Fibroblast of skin of left quadriceps (primary cell): Measurements from ENCODE around the gene SCAP.

Experiments
- DNase-seq, 2 experiments: peaks; one replicate each; pipeline ENCODE4 v3.0.0-alpha.2; 2013; ENCODE audit warnings: low read depth in 2 of 2

SCAP gene

DNA sequence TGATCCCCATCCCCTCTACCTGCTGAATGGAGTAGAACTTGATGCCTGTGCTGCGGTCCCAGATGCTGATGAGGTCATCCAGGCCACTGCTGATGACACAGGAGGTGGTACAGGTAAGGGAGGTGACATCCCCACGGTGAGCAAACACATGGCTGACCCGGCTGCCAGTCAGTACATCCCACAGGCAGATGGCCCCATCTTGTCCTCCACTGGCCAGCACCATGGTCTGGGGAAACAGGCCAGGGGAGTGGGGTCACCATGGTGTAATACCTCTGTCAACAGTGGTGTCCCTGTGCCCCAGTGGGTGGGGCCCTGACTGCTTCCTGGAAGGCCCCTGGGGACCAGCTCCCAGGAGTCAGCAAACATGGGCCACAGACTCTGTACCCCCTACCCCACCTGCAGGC is 61.6 kb downstream of the SCAP start:
- DNase-seq = no peak

DNA sequence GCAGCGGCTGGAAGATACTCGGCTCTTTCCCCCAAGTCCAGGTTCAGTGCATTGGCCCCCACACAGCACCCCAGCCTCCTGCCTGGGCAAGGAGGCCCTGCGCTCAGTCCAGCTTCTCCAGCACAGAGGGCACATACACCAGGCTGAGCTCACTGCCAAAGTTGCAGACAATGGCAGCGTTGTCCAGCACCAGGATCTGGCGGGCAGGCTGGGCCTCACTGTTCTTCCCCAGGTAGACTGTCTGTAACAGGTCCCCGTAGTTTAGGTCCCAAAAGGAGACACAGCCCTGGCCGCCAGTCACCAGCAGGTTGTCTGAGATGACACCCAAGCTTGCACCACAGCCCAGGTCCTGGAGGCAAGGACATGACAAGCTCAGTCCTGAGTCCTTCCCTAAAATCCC is 62.0 kb downstream of the SCAP start:
- no peak for DNase-seq

DNA sequence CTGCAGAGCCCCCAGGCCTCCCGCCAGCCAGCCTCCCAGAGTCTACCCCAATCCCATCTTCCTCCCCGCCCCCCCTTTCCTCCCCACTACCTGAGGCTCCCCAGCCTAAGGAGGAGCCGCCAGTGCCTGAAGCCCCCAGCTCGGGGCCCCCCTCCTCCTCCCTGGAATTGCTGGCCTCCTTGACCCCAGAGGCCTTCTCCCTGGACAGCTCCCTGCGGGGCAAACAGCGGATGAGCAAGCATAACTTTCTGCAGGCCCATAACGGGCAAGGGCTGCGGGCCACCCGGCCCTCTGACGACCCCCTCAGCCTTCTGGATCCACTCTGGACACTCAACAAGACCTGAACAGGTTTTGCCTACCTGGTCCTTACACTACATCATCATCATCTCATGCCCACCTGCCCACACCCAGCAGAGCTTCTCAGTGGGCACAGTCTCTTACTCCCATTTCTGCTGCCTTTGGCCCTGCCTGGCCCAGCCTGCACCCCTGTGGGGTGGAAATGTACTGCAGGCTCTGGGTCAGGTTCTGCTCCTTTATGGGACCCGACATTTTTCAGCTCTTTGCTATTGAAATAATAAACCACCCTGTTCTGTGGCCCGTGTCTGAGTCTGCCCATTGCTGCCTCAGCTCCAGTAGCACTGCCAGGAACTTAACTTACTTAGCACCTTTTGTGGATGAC is 62.8 kb downstream of the SCAP start:
- DNase-seq = no peak

DNA sequence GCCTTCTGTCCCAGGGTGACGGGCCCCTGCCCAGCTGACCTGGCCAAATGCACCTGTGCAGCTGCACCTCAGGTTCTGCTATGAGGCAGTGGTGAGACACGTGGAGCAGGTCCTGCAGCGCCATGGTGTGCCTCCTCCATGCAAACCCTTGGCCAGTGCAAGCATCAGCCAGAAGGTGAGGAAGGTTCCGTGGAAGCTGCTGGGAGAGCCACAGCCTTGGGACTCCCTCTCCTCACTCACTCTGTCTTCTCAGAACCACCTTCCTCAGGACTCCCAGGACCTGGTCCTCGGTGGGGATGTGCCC is 63.3 kb downstream of the SCAP start:
- DNase-seq = no peak

DNA sequence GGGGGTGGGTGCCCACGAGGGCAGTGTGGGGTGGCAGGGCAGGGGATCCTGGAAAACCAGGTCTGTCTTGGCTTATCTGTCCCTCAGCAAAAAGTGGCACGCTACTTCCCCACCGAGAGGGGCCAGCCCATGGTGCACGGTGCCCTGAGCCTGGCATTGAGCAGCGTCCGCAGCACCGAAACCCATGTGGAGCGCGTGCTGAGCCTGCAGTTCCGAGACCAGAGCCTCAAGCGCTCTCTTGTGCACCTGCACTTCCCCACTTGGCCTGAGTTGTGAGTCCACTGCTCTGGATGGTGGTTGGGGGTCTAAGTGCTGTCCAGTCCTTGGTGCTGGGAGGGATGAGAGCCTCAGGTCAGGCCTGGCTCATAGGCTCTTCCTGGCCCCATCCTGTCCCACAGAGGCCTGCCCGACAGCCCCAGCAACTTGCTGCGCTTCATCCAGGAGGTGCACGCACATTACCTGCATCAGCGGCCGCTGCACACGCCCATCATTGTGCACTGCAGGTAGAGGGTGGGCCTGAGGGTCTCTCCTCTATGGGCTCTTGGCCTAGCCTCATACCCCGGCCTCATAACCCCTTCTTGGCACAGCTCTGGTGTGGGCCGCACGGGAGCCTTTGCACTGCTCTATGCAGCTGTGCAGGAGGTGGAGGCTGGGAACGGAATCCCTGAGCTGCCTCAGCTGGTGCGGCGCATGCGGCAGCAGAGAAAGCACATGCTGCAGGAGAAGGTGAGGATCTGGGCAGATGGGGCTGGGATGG is 63.9 kb downstream of the SCAP start:
- DNase-seq = no peak

DNA sequence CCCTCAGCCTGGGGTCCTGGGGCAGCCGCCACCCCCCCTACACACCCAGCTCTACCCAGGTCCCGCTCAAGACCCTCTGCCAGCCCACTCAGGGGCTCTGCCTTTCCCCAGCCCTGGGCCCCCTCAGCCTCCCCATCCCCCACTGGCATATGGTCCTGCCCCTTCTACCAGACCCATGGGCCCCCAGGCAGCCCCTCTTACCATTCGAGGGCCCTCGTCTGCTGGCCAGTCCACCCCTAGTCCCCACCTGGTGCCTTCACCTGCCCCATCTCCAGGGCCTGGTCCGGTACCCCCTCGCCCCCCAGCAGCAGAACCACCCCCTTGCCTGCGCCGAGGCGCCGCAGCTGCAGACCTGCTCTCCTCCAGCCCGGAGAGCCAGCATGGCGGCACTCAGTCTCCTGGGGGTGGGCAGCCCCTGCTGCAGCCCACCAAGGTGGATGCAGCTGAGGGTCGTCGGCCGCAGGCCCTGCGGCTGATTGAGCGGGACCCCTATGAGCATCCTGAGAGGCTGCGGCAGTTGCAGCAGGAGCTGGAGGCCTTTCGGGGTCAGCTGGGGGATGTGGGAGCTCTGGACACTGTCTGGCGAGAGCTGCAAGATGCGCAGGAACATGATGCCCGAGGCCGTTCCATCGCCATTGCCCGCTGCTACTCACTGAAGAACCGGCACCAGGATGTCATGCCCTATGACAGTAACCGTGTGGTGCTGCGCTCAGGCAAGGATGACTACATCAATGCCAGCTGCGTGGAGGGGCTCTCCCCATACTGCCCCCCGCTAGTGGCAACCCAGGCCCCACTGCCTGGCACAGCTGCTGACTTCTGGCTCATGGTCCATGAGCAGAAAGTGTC is 64.7 kb downstream of the SCAP start:
- no peak for DNase-seq

DNA sequence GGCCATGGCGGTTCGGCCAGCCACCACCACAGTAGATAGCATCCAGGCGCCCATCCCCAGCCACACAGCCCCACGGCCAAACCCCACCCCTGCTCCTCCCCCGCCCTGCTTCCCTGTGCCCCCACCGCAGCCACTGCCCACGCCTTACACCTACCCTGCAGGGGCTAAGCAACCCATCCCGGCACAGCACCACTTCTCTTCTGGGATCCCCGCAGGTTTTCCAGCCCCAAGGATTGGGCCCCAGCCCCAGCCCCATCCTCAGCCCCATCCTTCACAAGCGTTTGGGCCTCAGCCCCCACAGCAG is 65.4 kb downstream of the SCAP start:
- DNase-seq = no peak

DNA sequence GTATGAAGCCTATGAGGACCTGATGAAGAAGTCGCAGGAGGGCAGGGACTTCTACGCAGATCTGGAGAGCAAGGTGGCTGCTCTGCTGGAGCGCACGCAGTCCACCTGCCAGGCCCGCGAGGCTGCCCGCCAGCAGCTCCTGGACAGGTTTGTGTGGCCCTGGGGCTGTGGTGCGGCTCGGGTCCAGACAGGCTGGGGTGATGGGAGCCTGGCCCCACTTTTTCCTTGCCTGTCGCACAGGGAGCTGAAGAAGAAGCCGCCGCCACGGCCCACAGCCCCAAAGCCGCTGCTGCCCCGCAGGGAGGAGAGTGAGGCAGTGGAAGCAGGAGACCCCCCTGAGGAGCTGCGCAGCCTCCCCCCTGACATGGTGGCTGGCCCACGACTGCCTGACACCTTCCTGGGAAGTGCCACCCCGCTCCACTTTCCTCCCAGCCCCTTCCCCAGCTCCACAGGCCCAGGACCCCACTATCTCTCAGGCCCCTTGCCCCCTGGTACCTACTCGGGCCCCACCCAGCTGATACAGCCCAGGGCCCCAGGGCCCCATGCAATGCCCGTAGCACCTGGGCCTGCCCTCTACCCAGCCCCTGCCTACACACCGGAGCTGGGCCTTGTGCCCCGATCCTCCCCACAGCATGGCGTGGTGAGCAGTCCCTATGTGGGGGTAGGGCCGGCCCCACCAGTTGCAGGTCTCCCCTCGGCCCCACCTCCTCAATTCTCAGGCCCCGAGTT is 65.9 kb downstream of the SCAP start:
- no peak for DNase-seq

DNA sequence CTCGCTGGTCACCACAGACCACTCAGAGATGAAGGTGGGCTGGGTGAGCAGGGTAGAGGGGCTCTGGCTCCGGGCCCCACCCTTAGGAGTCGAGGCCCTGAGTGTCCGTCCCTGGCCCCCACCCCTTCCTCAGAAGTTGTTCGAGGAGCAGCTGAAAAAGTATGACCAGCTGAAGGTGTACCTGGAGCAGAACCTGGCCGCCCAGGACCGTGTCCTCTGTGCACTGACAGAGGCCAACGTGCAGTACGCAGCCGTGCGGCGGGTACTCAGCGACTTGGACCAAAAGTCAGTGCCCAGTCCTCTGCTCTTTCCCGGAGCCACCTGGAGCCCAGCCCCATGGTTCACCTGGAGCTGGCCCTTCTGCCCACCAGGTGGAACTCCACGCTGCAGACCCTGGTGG is 66.5 kb downstream of the SCAP start:
- no peak for DNase-seq

DNA sequence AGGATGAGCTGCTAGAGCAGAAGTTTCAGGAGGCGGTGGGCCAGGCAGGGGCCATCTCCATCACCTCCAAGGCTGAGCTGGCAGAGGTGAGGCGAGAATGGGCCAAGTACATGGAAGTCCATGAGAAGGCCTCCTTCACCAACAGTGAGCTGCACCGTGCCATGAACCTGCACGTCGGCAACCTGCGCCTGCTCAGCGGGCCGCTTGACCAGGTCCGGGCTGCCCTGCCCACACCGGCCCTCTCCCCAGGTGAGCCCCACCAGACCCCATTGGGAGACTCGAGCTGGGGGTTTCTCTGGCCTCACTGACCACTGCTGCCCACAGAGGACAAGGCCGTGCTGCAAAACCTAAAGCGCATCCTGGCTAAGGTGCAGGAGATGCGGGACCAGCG is 66.9 kb downstream of the SCAP start:
- DNase-seq = no peak

DNA sequence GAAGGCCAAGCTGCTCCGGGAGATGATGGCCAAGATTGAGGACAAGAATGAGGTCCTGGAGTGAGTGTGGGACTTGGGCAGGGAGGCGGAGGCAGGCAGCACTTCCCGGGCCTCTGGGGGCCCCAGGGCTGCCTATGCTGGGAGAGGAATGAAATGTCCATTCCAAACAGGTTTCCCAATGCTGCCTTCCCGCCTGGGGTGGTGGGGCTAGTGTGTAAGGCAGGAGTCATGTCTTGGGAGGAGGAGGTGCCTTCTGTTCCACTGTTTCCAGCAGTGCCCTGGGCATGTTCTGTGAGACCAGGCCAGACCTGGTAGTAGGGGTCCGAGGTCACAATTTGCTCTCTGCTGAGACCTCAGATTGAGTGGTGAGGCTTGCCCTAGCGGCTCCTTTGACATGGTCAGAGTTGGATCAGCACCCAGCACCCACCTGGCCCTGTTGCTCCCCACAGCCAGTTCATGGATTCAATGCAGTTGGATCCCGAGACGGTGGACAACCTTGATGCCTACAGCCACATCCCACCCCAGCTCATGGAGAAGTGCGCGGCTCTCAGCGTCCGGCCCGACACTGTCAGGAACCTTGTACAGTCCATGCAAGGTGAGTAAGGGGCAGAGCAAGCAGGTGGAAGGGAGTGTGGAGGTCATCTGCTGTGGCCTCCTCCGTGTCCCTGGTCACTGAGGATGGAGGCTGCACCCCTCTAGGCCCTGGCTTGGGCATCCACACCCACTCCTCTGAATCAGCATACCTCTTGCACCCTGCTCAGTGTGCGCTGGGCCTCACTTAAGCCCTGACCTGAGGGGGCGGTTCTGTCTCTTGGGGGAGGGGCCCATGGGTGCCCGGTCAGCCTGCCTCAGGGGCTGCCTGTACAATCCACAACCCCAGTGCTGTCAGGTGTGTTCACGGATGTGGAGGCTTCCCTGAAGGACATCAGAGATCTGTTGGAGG is 67.6 kb downstream of the SCAP start:
- no peak for DNase-seq

DNA sequence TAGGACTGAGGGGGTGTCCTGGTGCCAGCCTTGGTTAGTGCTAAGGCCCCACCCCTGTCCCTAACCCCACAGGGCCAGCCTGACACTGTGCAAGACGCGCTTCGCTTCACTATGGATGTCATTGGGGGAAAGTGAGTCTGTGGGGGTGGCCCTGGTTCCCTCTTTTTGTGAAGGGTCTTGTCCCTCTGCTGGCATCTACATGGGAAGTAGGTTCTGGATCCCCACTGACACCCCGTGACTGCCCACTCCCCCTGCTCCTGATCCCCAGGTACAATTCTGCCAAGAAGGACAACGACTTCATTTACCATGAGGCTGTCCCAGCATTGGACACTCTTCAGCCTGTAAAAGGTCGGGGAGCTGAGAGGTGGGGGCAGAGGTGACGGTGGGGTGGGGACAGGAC is 68.5 kb downstream of the SCAP start:
- no peak for DNase-seq

DNA sequence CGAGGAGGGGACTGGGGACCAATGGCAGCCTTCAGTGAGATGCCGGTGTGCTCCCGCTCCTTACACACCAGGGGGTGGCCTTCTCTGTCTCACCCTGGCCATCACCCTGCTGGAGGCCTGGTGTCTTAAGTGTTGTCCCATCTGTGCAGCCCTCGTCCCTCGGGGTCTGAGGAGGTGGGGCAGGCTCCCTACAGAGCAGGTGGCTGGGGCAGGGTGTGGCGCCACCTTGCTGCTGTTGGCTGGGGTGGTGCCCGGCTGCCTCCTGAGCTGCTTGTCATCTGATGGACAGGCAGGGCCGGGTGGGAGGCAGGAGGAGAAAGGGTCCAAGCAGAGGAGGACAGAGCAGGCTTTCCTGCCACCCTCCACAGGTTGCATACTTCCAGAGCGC is 69.0 kb downstream of the SCAP start:
- no peak for DNase-seq

DNA sequence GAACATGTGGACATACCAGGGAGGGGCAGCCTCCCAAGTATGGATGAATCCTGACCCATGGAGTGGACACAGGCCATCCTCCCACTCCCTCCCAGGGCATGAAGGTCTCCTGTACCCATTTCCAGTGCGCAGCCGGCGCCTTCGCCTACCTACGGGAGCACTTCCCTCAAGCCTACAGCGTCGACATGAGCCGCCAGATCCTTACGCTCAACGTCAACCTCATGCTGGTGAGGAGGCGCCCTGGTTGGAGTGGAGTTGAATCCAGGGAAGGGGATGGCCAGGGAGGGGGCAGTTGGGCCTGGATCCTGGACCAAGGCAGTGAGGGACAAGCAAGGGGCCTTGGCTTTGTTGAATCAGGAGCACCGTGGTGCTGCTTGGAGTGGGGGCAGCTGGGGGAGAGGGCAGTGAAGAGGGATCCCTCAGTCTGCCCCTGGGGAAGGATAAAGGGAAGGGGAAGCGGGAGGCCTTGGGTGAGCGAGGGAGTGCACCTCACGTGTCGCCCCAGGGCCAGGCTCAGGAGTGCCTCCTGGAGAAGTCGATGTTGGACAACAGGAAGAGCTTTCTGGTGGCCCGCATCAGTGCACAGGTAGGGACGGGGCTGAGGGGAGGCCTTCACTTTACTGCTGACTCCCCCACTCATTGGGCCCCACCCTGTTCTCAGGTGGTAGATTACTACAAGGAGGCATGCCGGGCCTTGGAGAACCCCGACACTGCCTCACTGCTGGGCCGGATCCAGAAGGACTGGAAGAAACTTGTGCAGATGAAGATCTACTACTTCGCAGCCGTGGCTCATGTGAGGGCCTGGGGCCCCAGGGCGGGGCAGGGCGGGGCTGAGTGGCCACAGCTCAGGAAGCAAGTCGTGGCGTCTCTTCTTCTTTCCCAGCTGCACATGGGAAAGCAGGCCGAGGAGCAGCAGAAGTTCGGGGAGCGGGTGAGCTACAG is 69.7 kb downstream of the SCAP start:
- DNase-seq = no peak

DNA sequence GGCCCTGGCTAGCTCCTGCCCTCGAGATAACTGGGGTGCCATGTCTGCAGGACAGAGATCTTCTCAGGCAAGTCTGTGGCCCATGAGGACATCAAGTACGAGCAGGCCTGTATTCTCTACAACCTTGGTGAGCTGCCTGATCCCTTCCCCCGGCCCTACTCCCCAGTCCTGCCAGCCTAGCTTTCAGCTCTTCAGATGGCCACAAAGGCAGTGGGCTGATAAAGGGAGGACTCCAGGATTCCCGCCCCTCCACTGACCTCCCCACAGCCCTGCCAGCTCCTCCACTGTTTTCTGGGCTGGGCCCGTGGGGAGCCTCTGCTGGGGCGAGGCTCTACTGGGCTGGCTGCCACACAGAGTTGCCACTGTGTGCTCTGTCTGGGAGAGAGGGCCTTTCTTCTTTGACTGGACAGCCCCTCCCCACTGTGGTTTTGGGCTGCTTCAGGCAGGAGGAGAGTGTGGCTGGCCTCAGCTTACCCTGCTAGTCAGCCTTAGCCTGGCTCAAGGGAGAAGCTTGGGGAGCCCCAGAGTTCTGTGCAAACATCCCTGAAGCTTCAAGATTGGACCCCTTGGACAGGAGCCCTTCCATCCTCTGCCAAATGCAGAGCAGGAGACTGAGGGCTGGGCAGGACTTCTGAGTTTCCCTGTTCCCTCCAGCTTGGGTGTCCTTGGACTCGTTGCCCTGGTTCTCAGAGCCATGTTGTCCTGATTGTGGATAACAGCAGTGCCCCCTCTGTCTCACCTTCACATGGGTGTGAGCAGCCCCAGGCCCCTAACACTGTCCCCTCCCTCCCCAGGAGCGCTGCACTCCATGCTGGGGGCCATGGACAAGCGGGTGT is 70.6 kb downstream of the SCAP start:
- no peak for DNase-seq

DNA sequence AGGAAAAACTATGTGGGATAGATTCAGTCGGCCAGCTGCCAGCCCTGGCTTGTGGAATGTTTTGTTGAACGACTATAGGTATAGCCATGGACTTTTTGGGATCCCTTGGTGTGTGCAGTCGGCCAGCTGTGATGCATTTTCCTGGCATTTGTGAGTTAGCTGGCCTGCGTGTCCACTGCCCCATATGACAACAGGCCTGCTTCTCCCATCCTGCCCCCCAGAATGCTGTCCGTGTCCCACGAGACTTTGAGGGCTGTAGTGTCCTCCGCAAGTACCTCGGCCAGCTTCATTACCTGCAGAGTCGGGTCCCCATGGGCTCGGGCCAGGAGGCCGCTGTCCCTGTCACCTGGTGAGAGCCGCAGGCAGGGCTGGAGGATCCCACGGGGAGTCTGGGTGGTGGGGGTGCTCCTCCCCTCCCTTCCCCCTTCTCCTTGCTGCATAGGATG is 71.3 kb downstream of the SCAP start:
- no peak for DNase-seq

DNA sequence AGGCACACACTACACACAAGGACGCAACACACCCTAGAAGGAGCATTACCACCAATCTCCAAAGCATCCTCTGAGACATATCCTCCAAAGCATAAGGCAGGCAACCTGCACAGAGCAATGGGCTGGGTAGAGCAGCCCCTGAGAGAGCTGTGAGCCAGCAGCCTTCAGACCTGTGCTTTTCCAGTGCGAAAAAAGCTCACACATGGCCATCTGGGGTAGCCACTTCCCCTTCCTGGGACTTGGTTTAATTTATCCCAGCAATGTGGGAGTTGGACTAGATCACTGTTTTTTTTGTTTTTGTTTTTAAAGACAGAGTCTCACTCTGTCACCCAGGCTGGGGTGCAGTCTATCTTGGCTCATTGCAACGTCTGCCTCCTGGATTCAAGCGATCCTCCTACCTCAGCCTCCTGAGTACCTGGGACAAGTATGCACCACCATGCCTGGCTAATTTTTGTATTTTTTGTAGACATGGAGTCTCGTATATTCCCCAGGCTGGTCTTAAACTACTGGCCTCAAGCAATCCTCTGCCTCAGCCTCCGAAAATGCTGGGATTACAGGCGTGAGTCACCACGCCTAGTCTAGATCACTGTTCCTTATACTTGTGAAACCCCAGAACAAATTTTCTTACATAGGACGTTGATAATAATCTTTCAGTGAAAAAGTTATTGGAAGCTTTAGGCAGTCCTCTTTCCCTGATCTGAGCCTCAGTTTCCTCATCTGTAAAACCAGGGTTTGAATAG is 76.0 kb downstream of the SCAP start:
- no peak for DNase-seq

DNA sequence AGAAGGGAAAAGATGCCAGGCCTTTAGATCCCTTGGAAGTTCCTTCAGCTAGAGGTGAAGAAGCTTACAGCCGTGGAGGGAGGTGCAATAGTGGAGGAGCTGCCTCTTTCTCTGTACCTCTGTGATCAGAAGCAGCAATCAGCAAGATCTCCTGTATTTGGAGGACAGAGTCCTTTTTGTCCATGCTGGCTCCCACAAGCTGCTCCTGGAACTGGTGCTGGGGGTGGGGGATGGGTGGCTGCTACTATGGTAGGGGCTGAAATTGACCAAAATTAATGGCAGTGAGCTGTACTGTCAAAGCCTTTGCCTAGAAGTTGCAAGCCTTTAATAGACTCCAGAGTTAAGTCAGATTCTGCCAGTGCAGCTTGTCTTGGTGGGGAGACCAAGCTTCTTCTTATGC is 76.7 kb downstream of the SCAP start:
- no peak for DNase-seq

DNA sequence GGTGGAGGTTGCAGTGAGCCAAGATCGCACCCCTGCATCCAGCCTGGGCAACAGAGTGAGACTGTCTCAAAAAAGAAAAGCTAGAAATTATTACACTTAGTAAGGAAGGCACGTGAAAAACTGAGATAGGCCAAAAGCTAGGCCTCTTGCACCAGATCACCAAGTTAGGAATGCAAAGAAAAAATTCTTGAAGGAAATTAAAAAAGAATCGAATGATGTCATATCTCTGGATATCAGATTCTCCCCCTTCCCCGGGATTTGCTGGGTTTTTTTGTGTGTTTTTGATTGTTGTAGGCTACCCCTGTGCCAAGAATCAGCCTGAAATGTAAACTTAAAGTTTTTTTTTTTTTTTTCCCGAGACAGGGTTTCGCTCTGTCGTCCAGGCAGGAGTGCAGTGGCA is 77.5 kb downstream of the SCAP start:
- DNase-seq = no peak
